Smooth muscle cell (in vitro differentiated cells): Measurements from ENCODE around the gene PPP1R15B. TPM values are rescaled to one million over a fixed set of nuclear protein-coding genes. Genes with fewer than 3 reads are reported as not detected.
A peak's percentile ranks its signal among the peaks of the same experiment; 100 is the strongest.

Source experiments
- DNase-seq: peaks from one replicate; lab custom pipeline; 2025; ENCODE audit not compliant: unreplicated experiment; lab: John Stamatoyannopoulos, UW
- H2AFZ ChIP-seq: fragments of 200-600 bp; sonication (generic); 2 replicates; pipeline ENCODE4 v1.6.0; 2016; ENCODE audit warnings: antibody characterized with exemption, low read depth, mild to moderate bottlenecking
- H3F3A ChIP-seq: fragments of 200-600 bp; sonication (generic); 2 replicates; pipeline ENCODE4 v1.6.0; 2017; ENCODE audit warnings: antibody characterized with exemption, low read depth
- H3K27ac ChIP-seq: fragments of 200-600 bp; sonication (generic); 2 replicates; pipeline ENCODE4 v1.5.1; 2016; ENCODE audit warnings: low read depth, mild to moderate bottlenecking
- H3K27me3 ChIP-seq: fragments of 200-600 bp; sonication (generic); 2 replicates; pipeline ENCODE4 v1.6.1; 2016; ENCODE audit warnings: low read depth, mild to moderate bottlenecking
- H3K36me3 ChIP-seq: fragments of 200-600 bp; sonication (generic); 2 replicates; pipeline ENCODE4 v1.5.1; 2016; ENCODE audit warnings: low read depth
- H3K4me1 ChIP-seq: fragments of 200-600 bp; sonication (generic); 2 replicates; pipeline ENCODE4 v1.5.1; 2016; ENCODE audit warnings: low read depth
- H3K4me2 ChIP-seq: fragments of 200-600 bp; sonication (generic); 2 replicates; pipeline ENCODE4 v1.6.0; 2016; ENCODE audit warnings: mild to moderate bottlenecking
- H3K4me3 ChIP-seq: fragments of 200-600 bp; sonication (generic); 2 replicates; pipeline ENCODE4 v1.5.1; 2016; ENCODE audit warnings: mild to moderate bottlenecking
- H3K79me2 ChIP-seq: fragments of 200-600 bp; sonication (generic); 2 replicates; pipeline ENCODE4 v1.6.0; 2016; ENCODE audit warnings: low read depth, mild to moderate bottlenecking
- H3K9ac ChIP-seq: fragments of 200-600 bp; sonication (generic); 2 replicates; pipeline ENCODE4 v1.6.0; 2016; ENCODE audit warnings: low read depth
- H3K9me3 ChIP-seq: fragments of 200-600 bp; sonication (generic); replicated peaks from 2 replicates; pipeline ENCODE4 v1.5.1; 2016; ENCODE audit warnings: low read depth
- H4K20me1 ChIP-seq: fragments of 200-600 bp; sonication (generic); 2 replicates; pipeline ENCODE4 v1.6.0; 2016; ENCODE audit warnings: low read depth
- CTCF ChIP-seq: fragments of 200-600 bp; sonication (generic); IDR thresholded peaks from 2 replicates; pipeline ENCODE4 v1.5.1; 2017; ENCODE audit warnings: borderline replicate concordance, mild to moderate bottlenecking, antibody characterized with exemption; ENCODE audit not compliant: insufficient read depth, poor library complexity, severe bottlenecking
- WGBS: methylation state at CpG from one replicate; pipeline ENCODE4 v1.1.7; 2016; ENCODE audit warnings: low lambda C conversion rate; 5-methylcytosine and 5-hydroxymethylcytosine counted together
- polyA plus RNA-seq: library from polyadenylated mRNA; unstranded; fragments of >200 nt; fragmentation: Nextera tagmentation; extraction: Ambion mirVana; gene quantifications from 2 replicates; pipeline ENCODE4 v1.2.1, GENCODE V29; 2016
- total RNA-seq: library from RNA; depleted of rRNA; stranded (reverse); fragments of >200 nt; gene quantifications from 2 replicates; pipeline ENCODE4 v1.2.3, GENCODE V29; 2014

Gene PPP1R15B
- total and polyA plus RNA-seq, 2 experiments from 2014 or later = 24.1 to 74.8 TPM

GRCh38 chr1:204439621-204440375, 28.2 kb upstream of the PPP1R15B start:
- H3K4me1 ChIP-seq = peaks cover 7% of the 10 kb centered on the region
- DNase-seq = no peak
- no peak overlapping the region for H3K4me3 ChIP-seq
- no peaks in the 10 kb centered on the region for H3K79me2 ChIP-seq
- 91% methylated on average over 12 of the region's 13 CpGs for WGBS
- peak overlapping the region; percentile 95 for H3K27ac ChIP-seq
- H2AFZ ChIP-seq = no peak overlapping the region
- peak overlapping the region; percentile 67 for H3K4me2 ChIP-seq
- no peaks in the 10 kb centered on the region for H3K36me3 ChIP-seq
- H3F3A ChIP-seq = peaks cover 24% of the 10 kb centered on the region
- TF ChIP-seq CTCF = no peak
- H4K20me1 ChIP-seq = peaks cover 4% of the 10 kb centered on the region
- no peak overlapping the region for H3K9ac ChIP-seq
- H3K9me3 ChIP-seq = no peaks in the 10 kb centered on the region
- no peaks in the 10 kb centered on the region for H3K27me3 ChIP-seq

- Histone ChIP-seq H3K4me1 (peaks cover 7% of the 10 kb centered on the region), H3K27me3 (no peaks in the 10 kb centered on the region), H4K20me1 (peaks cover 4% of the 10 kb centered on the region), H3K9ac (peak overlapping the region; percentile 69), H3K36me3 (no peaks in the 10 kb centered on the region), H3K9me3 (no peaks in the 10 kb centered on the region), H3K4me3 (no peak overlapping the region), H3F3A (peaks cover 24% of the 10 kb centered on the region), H2AFZ (no peak overlapping the region), H3K27ac (peak overlapping the region; percentile 95), H3K79me2 (no peaks in the 10 kb centered on the region), H3K4me2 (peak overlapping the region; percentile 69)
- peak; percentile 19 for DNase-seq
- WGBS = 16% methylated on average over 7 of the region's 7 CpGs
- TF ChIP-seq CTCF = no peak
These were observed 27.0 kb upstream of the PPP1R15B start for GRCh38 chr1:204438628-204439027.

- Histone ChIP-seq H3F3A (peaks cover 24% of the 10 kb centered on the region), H3K27me3 (no peaks in the 10 kb centered on the region), H3K9ac (peak overlapping the region; percentile 69), H3K4me1 (peaks cover 7% of the 10 kb centered on the region), H3K27ac (peak overlapping the region; percentile 95), H3K79me2 (no peaks in the 10 kb centered on the region), H3K4me2 (peak overlapping the region; percentile 69), H2AFZ (no peak overlapping the region), H3K36me3 (no peaks in the 10 kb centered on the region), H3K9me3 (no peaks in the 10 kb centered on the region), H4K20me1 (peaks cover 4% of the 10 kb centered on the region), H3K4me3 (no peak overlapping the region)
- WGBS = 64% methylated on average over 8 of the region's 8 CpGs
- no peak for TF ChIP-seq CTCF
- DNase-seq = no peak
These were observed 26.4 kb upstream of the PPP1R15B start for GRCh38 chr1:204437796-204438570.
